Neural crest cell (in vitro differentiated cells): ENCODE results near the gene PRKAR1B. TPM values are rescaled to one million over a fixed set of nuclear protein-coding genes. Genes with fewer than 3 reads are reported as not detected.
A peak's percentile ranks its signal among the peaks of the same experiment; 100 is the strongest.

Experiments used
- DNase-seq: peaks from one replicate; pipeline ENCODE4 v3.0.0; 2021; ENCODE audit warnings: low read depth, mixed read lengths, low spot score
- H3K27ac Mint-ChIP-seq: one replicate; pipeline ENCODE4 v1.8.0; 2021; ENCODE audit warnings: mild to moderate bottlenecking, mixed read lengths; ENCODE audit not compliant: unreplicated experiment
- H3K27me3 Mint-ChIP-seq: 2 replicates; pipeline ENCODE4 v1.8.0; 2021; ENCODE audit warnings: low read depth, mild to moderate bottlenecking, mixed read lengths
- H3K36me3 Mint-ChIP-seq: 2 replicates; pipeline ENCODE4 v1.8.0; 2021; ENCODE audit warnings: low read depth, mild to moderate bottlenecking, mixed read lengths
- H3K4me1 Mint-ChIP-seq: 2 replicates; pipeline ENCODE4 v1.8.0; 2021; ENCODE audit warnings: mixed read lengths
- H3K4me3 Mint-ChIP-seq: one replicate; pipeline ENCODE4 v1.8.0; 2021; ENCODE audit warnings: mild to moderate bottlenecking, mixed read lengths
- H3K9me3 Mint-ChIP-seq: 2 replicates; pipeline ENCODE4 v1.8.0; 2021; ENCODE audit warnings: mixed read lengths
- total RNA-seq: library from RNA; stranded (reverse); gene quantifications from 2 replicates; pipeline ENCODE4 v1.2.1, GENCODE V29; 2021
- TF ChIP-seq, protein P1 (sequence below): fragments of 200-600 bp; sonication (generic); conservative IDR thresholded peaks from 2 replicates; pipeline ENCODE4 v1.5.0; 2021; ENCODE audit warnings: antibody characterized with exemption, mild to moderate bottlenecking

PRKAR1B gene
- total RNA-seq, 1 donor from 2014 or later = 9.5 TPM

DNA sequence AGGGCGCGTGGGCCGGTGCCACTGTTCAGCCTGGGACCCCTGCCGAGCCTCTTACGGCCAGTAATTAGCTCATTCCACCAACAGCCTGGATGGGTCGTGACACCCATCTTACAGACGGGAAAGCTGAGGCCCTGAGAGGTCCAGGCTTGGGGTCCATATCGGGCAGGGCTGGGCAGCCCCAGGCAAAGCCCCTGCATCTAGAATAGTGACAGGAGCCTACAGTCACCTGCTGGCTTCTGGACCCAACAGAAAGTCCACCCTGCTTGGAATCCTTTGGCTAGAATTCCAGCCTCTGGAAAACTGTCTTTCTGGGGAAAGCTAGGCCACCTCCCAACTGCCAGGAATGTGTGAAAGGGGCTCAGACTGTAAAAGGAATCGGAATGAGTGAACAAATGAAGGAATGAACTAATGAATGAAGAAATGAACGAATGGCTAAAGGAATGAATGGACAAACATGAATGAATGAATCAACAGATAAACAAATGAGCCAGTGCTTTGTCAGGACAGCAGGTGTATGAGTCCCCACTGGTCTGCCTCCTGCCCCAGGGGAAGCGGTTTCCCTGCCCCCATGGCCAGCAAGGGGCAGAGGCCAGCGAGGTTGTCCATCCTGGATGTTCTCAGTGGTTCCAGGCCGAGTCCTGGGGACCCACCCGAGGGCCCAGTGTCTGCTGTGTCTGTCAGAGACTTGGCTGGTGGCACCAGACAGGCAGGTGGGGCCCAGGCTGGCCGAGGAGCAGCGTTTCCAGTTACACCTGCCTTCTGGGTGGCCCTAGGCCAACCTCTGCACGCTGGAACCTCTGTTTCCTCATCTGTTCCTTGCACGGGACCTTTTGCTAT lies 183.4 kb downstream of the PRKAR1B start:
- H3K36me3 Mint-ChIP-seq = no peaks in the 10 kb centered on the region
- no peaks in the 10 kb centered on the region for H3K27me3 Mint-ChIP-seq
- peaks cover 6% of the 10 kb centered on the region for H3K4me1 Mint-ChIP-seq
- H3K9me3 Mint-ChIP-seq = no peaks in the 10 kb centered on the region
- TF ChIP-seq, protein P1, sequence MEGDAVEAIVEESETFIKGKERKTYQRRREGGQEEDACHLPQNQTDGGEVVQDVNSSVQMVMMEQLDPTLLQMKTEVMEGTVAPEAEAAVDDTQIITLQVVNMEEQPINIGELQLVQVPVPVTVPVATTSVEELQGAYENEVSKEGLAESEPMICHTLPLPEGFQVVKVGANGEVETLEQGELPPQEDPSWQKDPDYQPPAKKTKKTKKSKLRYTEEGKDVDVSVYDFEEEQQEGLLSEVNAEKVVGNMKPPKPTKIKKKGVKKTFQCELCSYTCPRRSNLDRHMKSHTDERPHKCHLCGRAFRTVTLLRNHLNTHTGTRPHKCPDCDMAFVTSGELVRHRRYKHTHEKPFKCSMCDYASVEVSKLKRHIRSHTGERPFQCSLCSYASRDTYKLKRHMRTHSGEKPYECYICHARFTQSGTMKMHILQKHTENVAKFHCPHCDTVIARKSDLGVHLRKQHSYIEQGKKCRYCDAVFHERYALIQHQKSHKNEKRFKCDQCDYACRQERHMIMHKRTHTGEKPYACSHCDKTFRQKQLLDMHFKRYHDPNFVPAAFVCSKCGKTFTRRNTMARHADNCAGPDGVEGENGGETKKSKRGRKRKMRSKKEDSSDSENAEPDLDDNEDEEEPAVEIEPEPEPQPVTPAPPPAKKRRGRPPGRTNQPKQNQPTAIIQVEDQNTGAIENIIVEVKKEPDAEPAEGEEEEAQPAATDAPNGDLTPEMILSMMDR = no peak
- no peak overlapping the region for H3K27ac Mint-ChIP-seq
- no peak for DNase-seq
- no peak overlapping the region for H3K4me3 Mint-ChIP-seq

DNA sequence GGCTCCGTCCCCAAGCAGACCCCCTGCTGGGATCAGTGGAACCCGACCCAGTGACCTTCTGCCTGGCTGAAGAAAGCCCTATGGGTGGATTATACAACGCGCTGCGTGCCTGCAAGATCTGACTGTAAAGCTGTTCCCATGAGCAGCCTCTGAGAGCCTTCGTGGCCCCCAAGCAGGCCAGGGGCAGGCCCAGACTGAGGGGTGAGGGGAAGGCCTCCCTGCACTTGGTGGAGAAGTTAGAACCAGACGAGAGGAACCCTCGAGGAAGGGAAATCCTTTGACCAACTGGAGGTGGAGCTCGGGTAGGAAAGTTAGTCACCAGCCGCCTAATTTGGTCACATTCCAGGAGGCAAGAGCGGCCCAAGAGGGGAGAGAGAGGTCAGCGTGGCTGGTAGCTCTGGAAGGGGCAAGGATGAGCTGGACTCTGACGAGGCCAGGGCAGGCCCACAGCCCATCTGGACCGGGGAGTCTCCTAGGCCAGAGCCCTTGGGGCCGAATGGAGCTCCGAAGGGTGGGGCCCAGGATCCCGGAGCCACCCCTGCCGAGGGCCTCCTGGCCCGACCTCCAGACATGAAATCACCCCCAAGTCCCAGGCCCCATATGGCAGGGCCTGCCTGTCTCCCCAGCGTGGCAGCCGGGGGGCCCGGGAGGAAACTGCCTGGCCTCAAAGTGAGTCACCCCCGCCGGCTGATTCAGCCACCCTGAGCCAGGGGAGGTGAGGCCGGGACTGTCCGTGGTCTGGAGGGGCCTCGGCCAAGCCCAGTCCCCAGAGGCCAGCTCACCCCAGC lies 184.2 kb downstream of the PRKAR1B start:
- H3K4me1 Mint-ChIP-seq = peaks cover 6% of the 10 kb centered on the region
- peak overlapping the region; percentile 68 for H3K27ac Mint-ChIP-seq
- no peaks in the 10 kb centered on the region for H3K9me3 Mint-ChIP-seq
- H3K27me3 Mint-ChIP-seq = no peaks in the 10 kb centered on the region
- DNase-seq = no peak
- TF ChIP-seq, protein P1 = no peak
- H3K36me3 Mint-ChIP-seq = no peaks in the 10 kb centered on the region
- H3K4me3 Mint-ChIP-seq = no peak overlapping the region

DNA sequence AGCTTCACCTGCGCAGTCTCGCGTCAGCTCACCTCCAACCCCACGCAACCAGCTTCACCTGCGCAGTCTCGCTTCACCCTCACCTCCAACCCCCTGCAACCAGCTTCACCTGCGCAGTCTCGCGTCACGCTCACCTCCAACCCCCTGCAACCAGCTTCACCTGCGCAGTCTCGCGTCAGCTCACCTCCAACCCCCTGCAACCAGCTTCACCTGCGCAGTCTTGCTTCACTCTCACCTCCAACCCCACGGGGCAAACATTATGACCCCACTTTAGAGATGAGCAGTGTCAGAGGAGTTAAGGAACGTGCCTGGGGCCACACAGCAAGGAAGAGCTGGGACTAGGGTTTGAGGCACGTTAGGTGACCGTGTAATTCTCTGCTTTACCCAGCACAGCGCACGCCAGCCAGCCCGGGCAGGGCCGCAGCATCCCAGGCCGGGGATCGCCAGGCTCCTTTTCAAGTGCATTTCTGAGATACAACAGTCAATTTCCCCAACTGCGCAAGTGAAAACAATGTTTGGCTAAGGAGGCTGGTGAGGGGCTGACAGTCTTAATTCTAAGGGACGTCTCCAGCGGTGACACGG lies 184.9 kb downstream of the PRKAR1B start:
- no peaks in the 10 kb centered on the region for H3K9me3 Mint-ChIP-seq
- TF ChIP-seq, protein P1 = no peak
- H3K4me1 Mint-ChIP-seq = peaks cover 6% of the 10 kb centered on the region
- H3K4me3 Mint-ChIP-seq = no peak overlapping the region
- no peaks in the 10 kb centered on the region for H3K36me3 Mint-ChIP-seq
- no peaks in the 10 kb centered on the region for H3K27me3 Mint-ChIP-seq
- DNase-seq = no peak
- peak overlapping the region; percentile 68 for H3K27ac Mint-ChIP-seq

DNA sequence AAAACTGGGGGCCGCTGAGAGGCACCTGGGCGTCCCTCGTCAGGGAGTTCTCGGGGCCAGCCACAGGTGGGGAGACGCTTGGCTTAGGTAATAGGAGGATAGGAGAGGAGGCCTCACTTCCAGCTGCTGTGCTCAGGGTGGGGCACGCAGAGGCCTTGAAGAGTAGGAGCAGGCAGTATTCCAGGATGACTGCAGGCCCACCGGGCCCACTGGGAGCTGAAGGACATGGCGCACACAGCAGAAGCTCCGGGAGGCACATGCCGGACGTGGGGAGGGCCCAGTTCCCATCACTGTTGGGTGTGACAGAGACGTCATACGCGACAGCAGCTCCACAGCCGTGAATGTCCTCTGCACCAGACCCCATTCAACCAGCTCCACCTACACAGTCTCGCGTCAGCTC lies 185.4 kb downstream of the PRKAR1B start:
- DNase-seq = no peak
- Mint-ChIP-seq H3K27ac (no peak overlapping the region), H3K4me3 (no peak overlapping the region), H3K4me1 (peaks cover 6% of the 10 kb centered on the region), H3K36me3 (no peaks in the 10 kb centered on the region), H3K27me3 (no peaks in the 10 kb centered on the region), H3K9me3 (no peaks in the 10 kb centered on the region)
- TF ChIP-seq, protein P1 = no peak

DNA sequence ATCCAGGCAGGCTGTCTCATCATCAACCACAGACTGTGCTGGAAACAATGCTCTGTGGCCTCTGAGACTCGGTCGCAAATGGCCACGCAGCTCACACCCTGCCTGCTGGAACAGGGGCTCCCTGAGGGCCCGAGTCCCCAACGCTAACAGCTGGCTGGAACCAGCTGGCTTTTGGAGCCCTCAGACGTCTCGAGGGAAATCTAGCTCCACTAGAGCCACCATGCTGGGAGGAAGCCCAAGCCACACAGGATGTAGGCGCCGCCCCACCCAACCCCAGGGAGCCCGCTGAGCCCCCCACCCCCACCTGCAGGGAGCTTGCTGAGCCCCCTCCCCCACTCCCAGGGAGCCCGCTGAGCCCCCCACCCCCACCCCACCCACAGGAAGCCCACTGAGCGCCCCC lies 186.1 kb downstream of the PRKAR1B start:
- H3K27ac Mint-ChIP-seq = no peak overlapping the region

More for the DNA sequence above, 186.1 kb downstream of the PRKAR1B start:
- Mint-ChIP-seq H3K4me3 (no peak overlapping the region), H3K27me3 (no peaks in the 10 kb centered on the region), H3K4me1 (peaks cover 6% of the 10 kb centered on the region), H3K9me3 (no peaks in the 10 kb centered on the region), H3K36me3 (no peaks in the 10 kb centered on the region)
- DNase-seq = no peak
- TF ChIP-seq, protein P1 = no peak
